ENCODE results near the gene ASPA. TPM values are rescaled to one million over a fixed set of nuclear protein-coding genes. Genes with fewer than 3 reads are reported as not detected.
A peak's percentile ranks its signal among the peaks of the same experiment; 100 is the strongest.
"Not testable (repeated sequence)": the region's sequence is repeated elsewhere in the genome, so short reads cannot be mapped to it uniquely, and the experiment has no call there.

ASPA gene
- total and polyA plus RNA-seq, 2 experiments from 2014 or later: 0.16 TPM; not detected in 1

DNA sequence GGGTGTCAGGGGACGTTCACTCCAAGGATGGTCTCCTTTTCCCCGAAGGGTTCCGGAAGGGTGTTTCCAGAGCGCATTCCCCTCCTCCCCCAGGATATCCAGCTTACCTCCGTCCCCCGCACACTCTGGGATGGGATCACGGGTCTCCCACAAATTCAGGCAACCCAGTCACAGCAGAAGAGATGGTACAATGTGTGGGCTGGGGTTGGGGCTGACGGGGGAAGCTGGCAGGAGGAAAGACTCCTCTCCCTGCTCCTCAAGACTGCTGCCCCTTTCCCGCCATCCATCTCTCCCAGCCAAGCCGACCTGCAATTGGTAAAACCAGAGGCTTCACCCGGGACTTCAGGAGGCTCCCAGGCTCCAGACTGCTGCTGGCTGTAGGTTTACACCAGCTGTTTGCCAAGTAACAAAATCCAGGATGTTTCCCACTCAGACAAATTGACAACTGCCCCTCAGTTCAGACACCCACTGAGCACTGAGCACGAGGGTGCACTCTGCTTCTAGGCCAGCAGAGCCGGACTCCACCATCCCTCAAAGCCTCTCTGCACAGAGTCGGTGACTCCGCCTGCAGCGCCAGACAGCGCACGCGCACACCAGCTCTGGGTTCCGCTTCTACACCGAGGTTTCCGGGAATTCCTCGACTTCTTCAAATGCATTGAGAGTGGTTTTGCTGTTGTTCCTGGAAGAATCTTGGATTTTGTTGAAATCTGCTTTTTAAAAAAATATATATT lies 37.7 kb downstream of the ASPA start:
- in situ Hi-C loops (cut with MboI): no loop called here

DNA sequence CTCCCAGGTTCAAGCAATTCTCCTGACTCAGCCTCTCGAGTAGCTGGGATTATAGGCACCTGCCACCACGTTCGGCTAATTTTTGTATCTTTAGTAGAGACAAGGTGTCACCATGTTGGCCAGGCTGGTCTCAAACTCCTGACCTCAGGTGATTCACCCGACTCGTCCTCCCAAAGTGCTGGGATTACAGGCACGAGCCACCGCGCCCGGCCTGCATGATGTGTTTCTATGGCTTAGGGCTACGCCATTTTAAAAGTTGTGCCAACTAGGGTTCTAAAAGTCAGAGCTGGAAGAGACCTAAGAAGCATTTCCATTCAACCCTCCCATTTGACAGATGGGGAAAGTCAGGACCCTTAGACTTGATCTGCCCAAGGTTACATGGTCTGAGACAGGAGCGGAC lies 38.4 kb downstream of the ASPA start:
- DNase-seq; H3K27ac ChIP-seq; H4K20me1 ChIP-seq (ENCODE audit: insufficient read depth); H3K79me2 ChIP-seq (ENCODE audit: insufficient read depth); in situ Hi-C loops (cut with MboI); H3K4me2 ChIP-seq (ENCODE audit: unreplicated experiment); H3K9me3 ChIP-seq (ENCODE audit: low read depth); H3K36me3 ChIP-seq (ENCODE audit: low read depth); H3K9me2 ChIP-seq (ENCODE audit: insufficient read depth); H3K27me3 ChIP-seq (replicated peaks; ENCODE audit: insufficient read depth); H3K4me3 ChIP-seq; H3K9ac ChIP-seq; H2AFZ ChIP-seq: not testable (repeated sequence)
- Histone ChIP-seq H3K4me1 (ENCODE audit: insufficient read depth) (peaks cover 22% of the 10 kb centered on the region), H3F3A (ENCODE audit: insufficient read depth) (peaks cover 15% of the 10 kb centered on the region)
- WGBS, 2 experiments (ENCODE audit: low coverage in 1 of 2, low lambda C conversion rate in 2 of 2, missing lambda C conversion rate in 2 of 2): 98% methylated on average over 11 of the region's 11 CpGs

More for the DNA sequence above, 37.7 kb downstream of the ASPA start:
- Histone ChIP-seq H3K36me3 (ENCODE audit: low read depth) (no peaks in the 10 kb centered on the region), H3K4me3 (0 out of 2 replicates have a peak overlapping the region, but pooled peaks have one; percentile 45), H4K20me1 (ENCODE audit: insufficient read depth) (no peaks in the 10 kb centered on the region), H3K79me2 (ENCODE audit: insufficient read depth) (no peaks in the 10 kb centered on the region), H3K4me2 (ENCODE audit: unreplicated experiment) (peak overlapping the region; percentile 90), H3K9ac (peak overlapping the region; percentile 49; the same call in 1 of the 2 replicates), H3K27ac (peak overlapping the region; percentile 53), H2AFZ (peak overlapping the region; percentile 63), H3K27me3 (replicated peaks; ENCODE audit: insufficient read depth) (no peaks in the 10 kb centered on the region), H3K4me1 (ENCODE audit: insufficient read depth) (peaks cover 22% of the 10 kb centered on the region), H3K9me2 (ENCODE audit: insufficient read depth) (no peaks in the 10 kb centered on the region), H3K9me3 (ENCODE audit: low read depth) (no peaks in the 10 kb centered on the region), H3F3A (ENCODE audit: insufficient read depth) (peaks cover 15% of the 10 kb centered on the region)
- WGBS, 2 experiments (ENCODE audit: low coverage in 1 of 2, low lambda C conversion rate in 2 of 2, missing lambda C conversion rate in 2 of 2): 87% methylated on average over 23 of the region's 23 CpGs
- no peak for DNase-seq
- TF ChIP-seq EZH2phosphoT487 (IDR thresholded peaks at IDR 0.05; ENCODE audit: insufficient read depth, low read depth): no peak
- TF ChIP-seq EZH2 (IDR thresholded peaks at IDR 0.05; ENCODE audit: insufficient read depth, poor library complexity, severe bottlenecking): no peak

DNA sequence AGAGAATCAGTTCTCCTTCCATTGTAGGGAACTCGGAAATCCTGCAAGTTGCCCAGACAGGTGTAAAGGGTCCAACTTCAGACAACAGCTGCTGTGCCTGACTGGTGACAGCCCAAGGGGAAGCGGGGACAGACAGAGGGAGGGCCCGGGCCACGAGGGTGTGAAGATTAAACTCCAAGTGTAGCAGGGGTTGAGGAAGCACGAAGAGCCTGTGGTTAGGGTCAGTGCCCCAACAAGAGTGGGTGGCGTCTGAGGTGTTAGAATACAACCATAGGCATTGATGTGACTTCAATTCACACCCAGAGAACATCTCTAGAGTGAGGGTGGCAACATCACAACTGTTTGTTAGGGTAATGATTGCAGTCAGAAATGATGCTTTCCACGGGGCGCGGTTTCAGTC lies 39.1 kb downstream of the ASPA start:
- TF ChIP-seq EZH2phosphoT487 (IDR thresholded peaks at IDR 0.05; ENCODE audit: insufficient read depth, low read depth): no peak
- TF ChIP-seq EZH2 (IDR thresholded peaks at IDR 0.05; ENCODE audit: insufficient read depth, poor library complexity, severe bottlenecking): no peak
- no peak overlapping the region for H2AFZ ChIP-seq
- no peaks in the 10 kb centered on the region for H3K79me2 ChIP-seq (ENCODE audit: insufficient read depth)
- no peaks in the 10 kb centered on the region for H3K9me2 ChIP-seq (ENCODE audit: insufficient read depth)
- H3K9ac ChIP-seq: no peak overlapping the region
- no peaks in the 10 kb centered on the region for H4K20me1 ChIP-seq (ENCODE audit: insufficient read depth)
- no peak overlapping the region for H3K4me3 ChIP-seq
- no peaks in the 10 kb centered on the region for H3K36me3 ChIP-seq (ENCODE audit: low read depth)
- DNase-seq: no peak
- peaks cover 15% of the 10 kb centered on the region for H3F3A ChIP-seq (ENCODE audit: insufficient read depth)
- H3K4me2 ChIP-seq (ENCODE audit: unreplicated experiment): no peak overlapping the region
- in situ Hi-C loops (cut with MboI): no loop called here
- 96 to 98% methylated on average over 9 of the region's 9 CpGs for WGBS, 2 experiments (ENCODE audit: low coverage in 1 of 2, low lambda C conversion rate in 2 of 2, missing lambda C conversion rate in 2 of 2)
- H3K27ac ChIP-seq: no peak overlapping the region
- peaks cover 22% of the 10 kb centered on the region for H3K4me1 ChIP-seq (ENCODE audit: insufficient read depth)
- no peaks in the 10 kb centered on the region for H3K27me3 ChIP-seq (replicated peaks; ENCODE audit: insufficient read depth)
- no peaks in the 10 kb centered on the region for H3K9me3 ChIP-seq (ENCODE audit: low read depth)

DNA sequence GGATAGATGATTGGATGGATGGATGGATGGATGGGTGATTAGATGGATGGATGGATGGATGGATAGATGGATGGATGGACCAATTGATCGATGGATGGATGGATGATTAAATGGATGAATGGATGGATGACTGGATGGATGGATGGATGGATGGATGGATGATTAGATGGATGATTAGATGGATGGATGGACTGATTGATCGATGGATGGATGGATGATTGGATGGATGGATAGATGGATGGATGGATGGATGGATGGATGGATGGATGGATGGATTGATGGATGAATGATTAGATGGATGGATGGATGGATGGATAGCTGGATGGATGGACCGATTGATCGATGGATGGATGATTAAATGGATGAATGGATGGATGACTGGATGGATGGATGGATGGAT lies 43.7 kb downstream of the ASPA start:
- 79 to 100% methylated on average over 3 to 4 of the region's 4 CpGs for WGBS, 2 experiments (ENCODE audit: low coverage in 1 of 2, low lambda C conversion rate in 2 of 2, missing lambda C conversion rate in 2 of 2)
- H3K27ac ChIP-seq; H3K4me2 ChIP-seq (ENCODE audit: unreplicated experiment); H3K27me3 ChIP-seq (replicated peaks; ENCODE audit: insufficient read depth); H3K9me2 ChIP-seq (ENCODE audit: insufficient read depth); H3K36me3 ChIP-seq (ENCODE audit: low read depth); H3K4me3 ChIP-seq; H3K9ac ChIP-seq; H3K4me1 ChIP-seq (ENCODE audit: insufficient read depth); DNase-seq; H3K79me2 ChIP-seq (ENCODE audit: insufficient read depth); in situ Hi-C loops (cut with MboI); H3K9me3 ChIP-seq (ENCODE audit: low read depth); H4K20me1 ChIP-seq (ENCODE audit: insufficient read depth); H2AFZ ChIP-seq; H3F3A ChIP-seq (ENCODE audit: insufficient read depth): not testable (repeated sequence)

DNA sequence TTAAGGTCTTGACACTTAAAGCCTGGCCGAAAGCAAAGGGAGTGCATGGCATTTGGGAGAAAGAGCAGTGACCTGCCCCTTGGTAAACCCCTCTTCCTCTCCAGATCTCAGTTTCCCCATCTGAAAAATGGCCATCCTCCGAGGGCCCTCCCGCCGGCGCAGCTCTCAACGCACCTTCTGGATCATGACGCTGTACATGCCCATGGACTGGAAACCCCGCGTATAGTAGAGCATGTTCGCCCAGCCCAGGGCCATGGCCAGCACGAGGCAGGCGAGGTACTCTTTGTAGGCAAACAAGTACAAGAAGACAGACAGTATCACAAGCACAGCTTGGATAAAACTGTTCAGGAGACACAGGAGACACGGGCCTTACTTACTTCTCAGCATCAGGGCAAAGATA lies 48.2 kb downstream of the ASPA start:
- Histone ChIP-seq H3K79me2 (ENCODE audit: insufficient read depth) (no peaks in the 10 kb centered on the region), H3K9ac (no peak overlapping the region)

More for the DNA sequence above, 48.2 kb downstream of the ASPA start:
- DNase-seq: no peak
- WGBS, 2 experiments (ENCODE audit: low coverage in 1 of 2, low lambda C conversion rate in 2 of 2, missing lambda C conversion rate in 2 of 2): 95 to 96% methylated on average over 13 of the region's 13 CpGs
- H3F3A ChIP-seq (ENCODE audit: insufficient read depth): no peaks in the 10 kb centered on the region
- no peaks in the 10 kb centered on the region for H3K9me2 ChIP-seq (ENCODE audit: insufficient read depth)
- H3K27me3 ChIP-seq (replicated peaks; ENCODE audit: insufficient read depth): no peaks in the 10 kb centered on the region
- no peak for TF ChIP-seq EZH2 (IDR thresholded peaks at IDR 0.05; ENCODE audit: insufficient read depth, poor library complexity, severe bottlenecking)
- TF ChIP-seq EZH2phosphoT487 (IDR thresholded peaks at IDR 0.05; ENCODE audit: insufficient read depth, low read depth): no peak
- no peaks in the 10 kb centered on the region for H3K4me1 ChIP-seq (ENCODE audit: insufficient read depth)
- in situ Hi-C loops (cut with MboI): no loop called here
- H2AFZ ChIP-seq: no peak overlapping the region
- H3K27ac ChIP-seq: no peak overlapping the region
- H4K20me1 ChIP-seq (ENCODE audit: insufficient read depth): no peaks in the 10 kb centered on the region
- H3K4me3 ChIP-seq: no peak overlapping the region
- H3K9me3 ChIP-seq (ENCODE audit: low read depth): no peaks in the 10 kb centered on the region
- no peaks in the 10 kb centered on the region for H3K36me3 ChIP-seq (ENCODE audit: low read depth)
- no peak overlapping the region for H3K4me2 ChIP-seq (ENCODE audit: unreplicated experiment)
